ENCODE measurements around the gene CYP2D6.
"Not testable (repeated sequence)": the region's sequence is repeated elsewhere in the genome, so short reads cannot be mapped to it uniquely, and the experiment has no call there.

CYP2D6 gene

GRCh38 chr22:42156598-42156997 is 26.0 kb upstream of the CYP2D6 start:
- no peak for DNase-seq

- DNase-seq: no peak
These were observed 25.5 kb upstream of the CYP2D6 start for GRCh38 chr22:42156121-42156520.

- DNase-seq: no peak
These were observed 24.5 kb upstream of the CYP2D6 start for GRCh38 chr22:42155053-42155543.

GRCh38 chr22:42154293-42155052 is 23.9 kb upstream of the CYP2D6 start:
- no peak for DNase-seq

GRCh38 chr22:42152661-42153270 is 22.2 kb upstream of the CYP2D6 start:
- DNase-seq: no peak

GRCh38 chr22:42151924-42152635 is 21.5 kb upstream of the CYP2D6 start:
- DNase-seq: no peak

- no peak for DNase-seq
These were observed 20.3 kb upstream of the CYP2D6 start for GRCh38 chr22:42150727-42151590.

- not testable (repeated sequence) for DNase-seq
These were observed 19.2 kb upstream of the CYP2D6 start for GRCh38 chr22:42149798-42150197.

- DNase-seq: no peak
These were observed 14.6 kb upstream of the CYP2D6 start for GRCh38 chr22:42145175-42145574.

- DNase-seq: not testable (repeated sequence)
These were observed 13.5 kb upstream of the CYP2D6 start for GRCh38 chr22:42143859-42144822.

- DNase-seq: no peak
These were observed 12.3 kb upstream of the CYP2D6 start for GRCh38 chr22:42142771-42143461.

GRCh38 chr22:42141307-42142057 is 10.9 kb upstream of the CYP2D6 start:
- not testable (repeated sequence) for DNase-seq

GRCh38 chr22:42140153-42140552 is 9.5 kb upstream of the CYP2D6 start:
- not testable (repeated sequence) for DNase-seq

- not testable (repeated sequence) for DNase-seq
These were observed 8.9 kb upstream of the CYP2D6 start for GRCh38 chr22:42139508-42139907.

- no peak for DNase-seq
These were observed 8.4 kb upstream of the CYP2D6 start for GRCh38 chr22:42138972-42139371.

- DNase-seq: no peak
These were observed 7.6 kb upstream of the CYP2D6 start for GRCh38 chr22:42138122-42138770.

GRCh38 chr22:42135688-42136087 is 5.1 kb upstream of the CYP2D6 start:
- not testable (repeated sequence) for DNase-seq

- no peak for DNase-seq
These were observed 3.8 kb upstream of the CYP2D6 start for GRCh38 chr22:42134100-42135020.
